ENCODE results near the gene WDR48.

Gene WDR48

GRCh38 chr3:39063143-39063542, 11.3 kb downstream of the WDR48 start:
- DNase-seq (ENCODE audit: low read depth in 2 of 2), result no peak

- no peak for DNase-seq (ENCODE audit: low read depth in 2 of 2)
Observed at GRCh38 chr3:39064646-39065045, 12.8 kb downstream of the WDR48 start.

- DNase-seq (ENCODE audit: low read depth in 2 of 2), result no peak
Observed at GRCh38 chr3:39065197-39065596, 13.4 kb downstream of the WDR48 start.

GRCh38 chr3:39067286-39067685, 15.5 kb downstream of the WDR48 start:
- DNase-seq (ENCODE audit: low read depth in 2 of 2), result no peak

GRCh38 chr3:39068556-39068955, 16.7 kb downstream of the WDR48 start:
- DNase-seq (ENCODE audit: low read depth in 2 of 2), result no peak

- no peak for DNase-seq (ENCODE audit: low read depth in 2 of 2)
Observed at GRCh38 chr3:39075910-39076309, 24.1 kb downstream of the WDR48 start.

- DNase-seq (ENCODE audit: low read depth in 2 of 2), result no peak
Observed at GRCh38 chr3:39079530-39079929, 27.7 kb downstream of the WDR48 start.

GRCh38 chr3:39080026-39080425, 28.2 kb downstream of the WDR48 start:
- DNase-seq (ENCODE audit: low read depth in 2 of 2), result no peak

GRCh38 chr3:39082666-39083313, 31.0 kb downstream of the WDR48 start:
- DNase-seq (ENCODE audit: low read depth in 2 of 2), result no peak

- DNase-seq (ENCODE audit: low read depth in 2 of 2), result no peak
Observed at GRCh38 chr3:39086144-39086543, 34.3 kb downstream of the WDR48 start.

GRCh38 chr3:39088456-39088855, 36.6 kb downstream of the WDR48 start:
- DNase-seq (ENCODE audit: low read depth in 2 of 2), result no peak

GRCh38 chr3:39088889-39089288, 37.1 kb downstream of the WDR48 start:
- no peak for DNase-seq (ENCODE audit: low read depth in 2 of 2)

GRCh38 chr3:39090922-39091321, 39.1 kb downstream of the WDR48 start:
- no peak for DNase-seq (ENCODE audit: low read depth in 2 of 2)

- no peak for DNase-seq (ENCODE audit: low read depth in 2 of 2)
Observed at GRCh38 chr3:39094851-39095677, 43.2 kb downstream of the WDR48 start.

GRCh38 chr3:39095778-39096177, 44.0 kb downstream of the WDR48 start:
- no peak for DNase-seq (ENCODE audit: low read depth in 2 of 2)

- DNase-seq (ENCODE audit: low read depth in 2 of 2), result no peak
Observed at GRCh38 chr3:39096775-39097174, 45.0 kb downstream of the WDR48 start.

- DNase-seq (ENCODE audit: low read depth in 2 of 2), result no peak
Observed at GRCh38 chr3:39097716-39098472, 46.1 kb downstream of the WDR48 start.

GRCh38 chr3:39098473-39099000, 46.7 kb downstream of the WDR48 start:
- no peak for DNase-seq (ENCODE audit: low read depth in 2 of 2)

GRCh38 chr3:39099242-39099641, 47.4 kb downstream of the WDR48 start:
- no peak for DNase-seq (ENCODE audit: low read depth in 2 of 2)

GRCh38 chr3:39099738-39100499, 48.1 kb downstream of the WDR48 start:
- DNase-seq (ENCODE audit: low read depth in 2 of 2), result no peak

GRCh38 chr3:39100500-39100886, 48.7 kb downstream of the WDR48 start:
- DNase-seq (ENCODE audit: low read depth in 2 of 2), result no peak
